ENCODE measurements around the gene WARS2.
A peak's percentile ranks its signal among the peaks of the same experiment; 100 is the strongest.

Gene WARS2

GRCh38 chr1:118984086-118984721 lies 156.2 kb downstream of the WARS2 start:
- peaks cover 3% of the 10 kb centered on the region for H3K36me3 Mint-ChIP-seq
- H3K4me3 Mint-ChIP-seq: peak overlapping the region; percentile 7
- no peak overlapping the region for H3K27ac Mint-ChIP-seq
- H3K4me1 Mint-ChIP-seq: peaks cover 24% of the 10 kb centered on the region
- H3K9me3 Mint-ChIP-seq: no peaks in the 10 kb centered on the region
- H3K27me3 Mint-ChIP-seq: peaks cover 72% of the 10 kb centered on the region

GRCh38 chr1:118983558-118984041 lies 156.9 kb downstream of the WARS2 start:
- peaks cover 3% of the 10 kb centered on the region for H3K36me3 Mint-ChIP-seq
- H3K27me3 Mint-ChIP-seq: peaks cover 70% of the 10 kb centered on the region
- peaks cover 26% of the 10 kb centered on the region for H3K4me1 Mint-ChIP-seq
- no peaks in the 10 kb centered on the region for H3K9me3 Mint-ChIP-seq
- no peak overlapping the region for H3K4me3 Mint-ChIP-seq
- no peak overlapping the region for H3K27ac Mint-ChIP-seq

GRCh38 chr1:118982821-118983557 lies 157.5 kb downstream of the WARS2 start:
- H3K9me3 Mint-ChIP-seq: no peaks in the 10 kb centered on the region
- no peak overlapping the region for H3K4me3 Mint-ChIP-seq
- peaks cover 72% of the 10 kb centered on the region for H3K27me3 Mint-ChIP-seq
- no peak overlapping the region for H3K27ac Mint-ChIP-seq
- peaks cover 26% of the 10 kb centered on the region for H3K4me1 Mint-ChIP-seq
- H3K36me3 Mint-ChIP-seq: peaks cover 3% of the 10 kb centered on the region

GRCh38 chr1:118982266-118982665 lies 158.2 kb downstream of the WARS2 start:
- Mint-ChIP-seq H3K36me3 (peaks cover 3% of the 10 kb centered on the region), H3K4me3 (no peak overlapping the region), H3K27me3 (peaks cover 77% of the 10 kb centered on the region), H3K9me3 (no peaks in the 10 kb centered on the region), H3K27ac (no peak overlapping the region), H3K4me1 (peaks cover 26% of the 10 kb centered on the region)

GRCh38 chr1:118981436-118981835 lies 159.0 kb downstream of the WARS2 start:
- Mint-ChIP-seq H3K27me3 (peaks cover 68% of the 10 kb centered on the region), H3K27ac (no peak overlapping the region), H3K4me3 (no peak overlapping the region), H3K4me1 (peaks cover 20% of the 10 kb centered on the region), H3K36me3 (peaks cover 3% of the 10 kb centered on the region), H3K9me3 (no peaks in the 10 kb centered on the region)

Data from activated naive CD4-positive, alpha-beta T cell treated with anti-CD3 and anti-CD28 coated beads, Interleukin-2, amount 50 U/mL, for 24 hours (primary cell).